ENCODE measurements around the gene OSBPL7.

DNA sequence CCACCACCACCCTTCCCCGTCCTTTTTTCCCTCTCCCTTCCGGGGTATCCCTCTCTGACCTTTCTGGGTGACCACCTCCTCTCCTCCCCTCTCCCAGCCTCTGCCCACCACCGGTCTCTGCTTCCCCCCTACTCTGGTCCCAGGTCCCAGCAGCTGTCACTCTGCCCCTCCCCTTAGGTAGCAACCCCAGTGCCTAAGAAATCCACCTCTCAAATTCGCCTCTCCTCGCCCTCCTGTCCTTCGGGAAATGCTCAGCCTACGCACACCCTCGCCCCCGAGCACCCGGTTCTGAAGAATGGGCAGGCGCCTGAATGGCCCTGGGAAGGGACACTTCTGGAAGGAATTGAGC lies 30.1 kb upstream of the OSBPL7 start:
- TF ChIP-seq EP300 (IDR thresholded peaks at IDR 0.05; ENCODE audit: borderline replicate concordance): no peak
- TF ChIP-seq CREB1 (IDR thresholded peaks at IDR 0.05; ENCODE audit: low read depth): no peak
- TF ChIP-seq RAD21 (IDR thresholded peaks at IDR 0.05; ENCODE audit: low read depth): no peak
- no peak for TF ChIP-seq TEAD4 (IDR thresholded peaks at IDR 0.05)
- no peak for TF ChIP-seq CEBPB (IDR thresholded peaks at IDR 0.05)
- no peak for TF ChIP-seq YY1 (IDR thresholded peaks at IDR 0.05; ENCODE audit: low read depth)
- TF ChIP-seq EGR1 (IDR thresholded peaks at IDR 0.05): no peak
- TF ChIP-seq, protein P1, sequence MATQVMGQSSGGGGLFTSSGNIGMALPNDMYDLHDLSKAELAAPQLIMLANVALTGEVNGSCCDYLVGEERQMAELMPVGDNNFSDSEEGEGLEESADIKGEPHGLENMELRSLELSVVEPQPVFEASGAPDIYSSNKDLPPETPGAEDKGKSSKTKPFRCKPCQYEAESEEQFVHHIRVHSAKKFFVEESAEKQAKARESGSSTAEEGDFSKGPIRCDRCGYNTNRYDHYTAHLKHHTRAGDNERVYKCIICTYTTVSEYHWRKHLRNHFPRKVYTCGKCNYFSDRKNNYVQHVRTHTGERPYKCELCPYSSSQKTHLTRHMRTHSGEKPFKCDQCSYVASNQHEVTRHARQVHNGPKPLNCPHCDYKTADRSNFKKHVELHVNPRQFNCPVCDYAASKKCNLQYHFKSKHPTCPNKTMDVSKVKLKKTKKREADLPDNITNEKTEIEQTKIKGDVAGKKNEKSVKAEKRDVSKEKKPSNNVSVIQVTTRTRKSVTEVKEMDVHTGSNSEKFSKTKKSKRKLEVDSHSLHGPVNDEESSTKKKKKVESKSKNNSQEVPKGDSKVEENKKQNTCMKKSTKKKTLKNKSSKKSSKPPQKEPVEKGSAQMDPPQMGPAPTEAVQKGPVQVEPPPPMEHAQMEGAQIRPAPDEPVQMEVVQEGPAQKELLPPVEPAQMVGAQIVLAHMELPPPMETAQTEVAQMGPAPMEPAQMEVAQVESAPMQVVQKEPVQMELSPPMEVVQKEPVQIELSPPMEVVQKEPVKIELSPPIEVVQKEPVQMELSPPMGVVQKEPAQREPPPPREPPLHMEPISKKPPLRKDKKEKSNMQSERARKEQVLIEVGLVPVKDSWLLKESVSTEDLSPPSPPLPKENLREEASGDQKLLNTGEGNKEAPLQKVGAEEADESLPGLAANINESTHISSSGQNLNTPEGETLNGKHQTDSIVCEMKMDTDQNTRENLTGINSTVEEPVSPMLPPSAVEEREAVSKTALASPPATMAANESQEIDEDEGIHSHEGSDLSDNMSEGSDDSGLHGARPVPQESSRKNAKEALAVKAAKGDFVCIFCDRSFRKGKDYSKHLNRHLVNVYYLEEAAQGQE (IDR thresholded peaks at IDR 0.05; ENCODE audit: low read depth): no peak
- no peak for TF ChIP-seq TCF12 (IDR thresholded peaks at IDR 0.05; ENCODE audit: low read depth)

All from Ishikawa (cell line).